HFFc6 (cell line): ENCODE results near the gene NR3C2. TPM values are rescaled to one million over a fixed set of nuclear protein-coding genes. Genes with fewer than 3 reads are reported as not detected.

Experiments used
- DNase-seq: peaks from one replicate; pipeline ENCODE4 v3.0.0-alpha.2; 2018
- H3K27ac Mint-ChIP-seq: 2 replicates; pipeline ENCODE4 v1.8.0; 2020; ENCODE audit warnings: mild to moderate bottlenecking, mixed read lengths
- H3K27me3 Mint-ChIP-seq: 2 replicates; pipeline ENCODE4 v1.8.0; 2021; ENCODE audit warnings: mild to moderate bottlenecking, moderate library complexity, mixed read lengths; ENCODE audit not compliant: insufficient read depth
- H3K36me3 Mint-ChIP-seq: 2 replicates; pipeline ENCODE4 v1.8.0; 2021; ENCODE audit warnings: low read depth, mixed read lengths
- H3K4me1 Mint-ChIP-seq: 2 replicates; pipeline ENCODE4 v1.8.0; 2020; ENCODE audit warnings: low read depth, mixed read lengths
- H3K4me3 Mint-ChIP-seq: 2 replicates; pipeline ENCODE4 v1.8.0; 2020; ENCODE audit warnings: mild to moderate bottlenecking, moderate library complexity, mixed read lengths
- H3K9me3 Mint-ChIP-seq: 2 replicates; pipeline ENCODE4 v1.8.0; 2020; ENCODE audit warnings: mild to moderate bottlenecking, mixed read lengths
- total RNA-seq, 6 experiments: library from RNA; stranded (reverse); fragmentation: NEBNext Ultra II Directional; extraction: Animal tissue kit (Norgen Biotek cat#: 25700); gene quantifications; 2 replicates in 1 of 6; 3 replicates in 5 of 6; pipeline ENCODE4 v1.2.3, GENCODE V29; 2021
- TF ChIP-seq, protein P1 (sequence below): fragments of 200-600 bp; sonication (generic); IDR thresholded peaks from 2 replicates; pipeline ENCODE4 v1.5.0; 2021; ENCODE audit warnings: antibody characterized with exemption, mild to moderate bottlenecking

Gene NR3C2
- total RNA-seq, 6 experiments from 2014 or later: 0.07 to 0.26 (median 0.11) TPM

DNA sequence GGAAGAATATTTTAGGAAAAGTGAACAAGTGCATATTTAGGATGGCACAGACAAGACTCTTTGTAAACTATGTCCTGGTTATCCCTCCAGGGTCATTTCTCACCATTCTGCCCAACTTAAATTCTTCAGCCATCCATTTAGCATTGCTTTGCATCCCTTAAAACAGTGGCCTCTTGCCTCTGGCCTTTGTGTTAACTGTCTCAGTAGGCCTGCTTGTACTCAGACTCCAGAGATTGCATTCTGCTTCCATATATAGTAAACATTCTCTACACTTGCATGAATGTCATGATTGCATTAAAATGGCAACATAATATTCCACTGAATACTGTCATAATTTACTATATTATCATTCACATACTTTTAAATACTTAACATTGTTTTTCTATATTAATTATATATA, 43.2 kb downstream of the NR3C2 start:
- Mint-ChIP-seq H3K4me3 (no peak overlapping the region), H3K36me3 (no peaks in the 10 kb centered on the region), H3K4me1 (no peaks in the 10 kb centered on the region), H3K9me3 (peaks cover 16% of the 10 kb centered on the region), H3K27ac (no peak overlapping the region), H3K27me3 (no peaks in the 10 kb centered on the region; the same call in 1 of the 2 replicates)
- no peak for DNase-seq
- TF ChIP-seq, protein P1, sequence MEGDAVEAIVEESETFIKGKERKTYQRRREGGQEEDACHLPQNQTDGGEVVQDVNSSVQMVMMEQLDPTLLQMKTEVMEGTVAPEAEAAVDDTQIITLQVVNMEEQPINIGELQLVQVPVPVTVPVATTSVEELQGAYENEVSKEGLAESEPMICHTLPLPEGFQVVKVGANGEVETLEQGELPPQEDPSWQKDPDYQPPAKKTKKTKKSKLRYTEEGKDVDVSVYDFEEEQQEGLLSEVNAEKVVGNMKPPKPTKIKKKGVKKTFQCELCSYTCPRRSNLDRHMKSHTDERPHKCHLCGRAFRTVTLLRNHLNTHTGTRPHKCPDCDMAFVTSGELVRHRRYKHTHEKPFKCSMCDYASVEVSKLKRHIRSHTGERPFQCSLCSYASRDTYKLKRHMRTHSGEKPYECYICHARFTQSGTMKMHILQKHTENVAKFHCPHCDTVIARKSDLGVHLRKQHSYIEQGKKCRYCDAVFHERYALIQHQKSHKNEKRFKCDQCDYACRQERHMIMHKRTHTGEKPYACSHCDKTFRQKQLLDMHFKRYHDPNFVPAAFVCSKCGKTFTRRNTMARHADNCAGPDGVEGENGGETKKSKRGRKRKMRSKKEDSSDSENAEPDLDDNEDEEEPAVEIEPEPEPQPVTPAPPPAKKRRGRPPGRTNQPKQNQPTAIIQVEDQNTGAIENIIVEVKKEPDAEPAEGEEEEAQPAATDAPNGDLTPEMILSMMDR: no peak

DNA sequence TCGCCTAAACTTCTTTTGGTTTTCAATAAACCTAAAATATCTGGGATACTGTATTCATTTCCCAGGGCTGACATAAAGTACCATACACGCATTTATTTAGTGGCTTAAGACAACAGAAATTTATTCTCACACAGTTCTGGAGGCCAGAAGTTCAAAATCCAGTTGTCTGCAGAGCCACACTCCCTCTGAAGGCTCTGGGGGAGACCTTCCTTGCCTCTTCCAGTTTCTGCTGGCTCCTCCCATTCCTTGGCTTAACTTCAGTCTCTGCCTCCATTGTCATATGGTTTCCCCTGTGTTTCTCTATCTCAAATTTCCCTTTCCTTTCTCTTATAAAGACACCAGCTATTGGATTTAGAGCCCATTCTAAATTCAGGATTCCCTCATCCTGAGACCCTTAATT, 44.4 kb downstream of the NR3C2 start:
- Mint-ChIP-seq H3K4me1 (no peaks in the 10 kb centered on the region), H3K27ac (no peak overlapping the region), H3K9me3 (peaks cover 16% of the 10 kb centered on the region), H3K4me3 (no peak overlapping the region), H3K27me3 (no peaks in the 10 kb centered on the region; the same call in 1 of the 2 replicates), H3K36me3 (no peaks in the 10 kb centered on the region)
- DNase-seq: no peak
- TF ChIP-seq, protein P1: no peak

DNA sequence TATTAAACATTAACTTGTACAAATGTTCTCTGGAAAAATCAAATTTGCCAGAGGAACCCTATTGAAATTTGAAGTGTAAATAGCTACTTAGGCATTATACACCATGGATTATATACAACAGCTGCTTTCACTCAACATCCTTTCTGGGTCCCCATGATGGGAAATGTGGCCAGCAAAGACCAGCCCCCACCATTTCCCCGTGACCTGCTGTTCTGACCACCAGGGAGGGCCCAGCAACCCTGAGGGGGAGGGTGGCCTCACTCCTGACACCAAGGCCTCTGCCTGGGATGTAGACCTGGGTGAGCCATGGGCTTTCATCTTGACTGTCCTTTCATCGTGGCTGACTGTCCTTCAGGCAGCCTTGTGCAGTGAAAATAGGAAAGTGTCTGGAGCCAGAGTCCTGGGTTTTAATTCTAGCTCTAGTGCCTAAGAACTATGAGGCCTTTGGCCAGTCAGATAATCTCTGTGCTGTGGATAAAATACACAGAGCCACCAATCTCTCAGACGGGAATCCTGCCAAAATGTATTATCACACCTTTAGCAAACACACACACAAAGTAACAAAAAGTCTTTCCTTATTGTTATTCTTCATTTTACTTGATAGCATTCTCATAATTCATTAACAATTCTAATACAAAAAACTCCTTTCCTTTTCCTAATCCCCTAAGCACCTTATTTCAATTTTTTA, 45.1 kb downstream of the NR3C2 start:
- H3K27ac Mint-ChIP-seq: no peak overlapping the region
- DNase-seq: no peak

DNA sequence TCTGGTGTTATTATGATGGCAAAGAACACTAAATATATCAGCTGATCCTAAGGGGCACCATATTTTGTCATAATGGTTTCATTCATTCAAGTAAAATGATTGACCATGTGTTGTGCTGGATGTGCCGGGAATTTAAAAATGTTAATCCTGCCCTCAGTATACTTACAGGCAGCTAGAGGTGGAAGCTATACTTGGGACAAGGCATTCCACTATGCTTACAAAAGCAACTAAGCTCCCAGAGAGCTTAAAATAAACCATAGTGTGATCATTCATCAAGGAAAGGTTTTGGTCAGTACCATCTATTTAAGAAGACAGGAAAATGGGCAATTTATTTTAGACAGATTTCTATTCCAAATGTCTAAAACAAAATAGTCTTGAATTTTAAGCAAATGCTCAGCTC, 46.4 kb downstream of the NR3C2 start:
- no peak overlapping the region for H3K27ac Mint-ChIP-seq
- no peaks in the 10 kb centered on the region; the same call in 1 of the 2 replicates for H3K27me3 Mint-ChIP-seq
- H3K4me3 Mint-ChIP-seq: no peak overlapping the region
- TF ChIP-seq, protein P1: no peak
- no peaks in the 10 kb centered on the region for H3K4me1 Mint-ChIP-seq
- no peak for DNase-seq
- H3K36me3 Mint-ChIP-seq: no peaks in the 10 kb centered on the region
- H3K9me3 Mint-ChIP-seq: peaks cover 20% of the 10 kb centered on the region

More for the DNA sequence above, 45.1 kb downstream of the NR3C2 start:
- Mint-ChIP-seq H3K27me3 (no peaks in the 10 kb centered on the region; the same call in 1 of the 2 replicates), H3K4me3 (no peak overlapping the region), H3K4me1 (no peaks in the 10 kb centered on the region), H3K36me3 (no peaks in the 10 kb centered on the region), H3K9me3 (peaks cover 18% of the 10 kb centered on the region)
- TF ChIP-seq, protein P1: no peak

DNA sequence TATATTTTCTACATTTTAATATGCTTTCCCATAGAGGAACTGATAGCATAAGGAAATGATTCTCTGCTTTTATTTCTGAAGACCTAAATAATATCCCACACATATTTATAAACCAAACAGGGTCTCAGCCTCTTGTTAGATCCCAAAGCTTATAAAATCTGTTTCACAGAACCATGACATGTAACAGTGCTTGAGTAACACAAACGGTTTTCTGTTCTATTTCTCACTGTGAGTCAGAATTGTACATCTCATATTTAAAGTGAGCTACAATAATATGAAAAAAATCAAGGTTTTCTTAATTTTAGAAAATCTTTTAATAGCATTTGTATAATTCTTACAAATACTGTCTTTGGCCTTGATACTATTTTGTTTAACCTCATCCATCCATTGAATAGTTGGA, 51.2 kb downstream of the NR3C2 start:
- Mint-ChIP-seq H3K27ac (no peak overlapping the region), H3K27me3 (no peaks in the 10 kb centered on the region), H3K9me3 (peaks cover 19% of the 10 kb centered on the region), H3K4me3 (no peak overlapping the region), H3K36me3 (no peaks in the 10 kb centered on the region), H3K4me1 (no peaks in the 10 kb centered on the region)
- TF ChIP-seq, protein P1: no peak
- no peak for DNase-seq
